Measurements from ENCODE around the gene MARVELD3. TPM values are rescaled to one million over a fixed set of nuclear protein-coding genes. Genes with fewer than 3 reads are reported as not detected.
A peak's percentile ranks its signal among the peaks of the same experiment; 100 is the strongest.

MARVELD3 gene
- polyA plus RNA-seq, 2 of the 4 experiments (the other 2 are of a cell fraction): 0.17 to 0.25 TPM

DNA sequence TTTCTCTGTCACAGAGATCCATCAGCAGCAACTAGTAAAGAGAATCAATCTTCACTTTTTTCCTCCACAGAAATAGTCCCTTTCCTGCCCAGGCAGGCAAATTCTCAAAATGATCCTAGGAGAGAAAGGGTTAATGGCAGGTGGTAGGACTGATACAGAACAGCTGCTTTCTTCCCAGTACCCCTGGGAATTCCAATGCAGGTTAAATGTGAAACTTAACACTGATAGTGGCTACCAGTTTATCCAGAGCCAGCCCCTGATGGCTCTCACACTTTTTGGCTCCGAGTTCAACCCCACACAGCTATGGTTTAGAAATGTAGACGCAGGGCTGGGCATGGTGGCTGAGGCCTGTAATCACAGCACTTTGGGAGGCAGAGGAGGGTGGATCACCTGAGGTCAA is 22.2 kb downstream of the MARVELD3 start:
- CTCF ChIA-PET: no interaction called here
- no peak for TF ChIP-seq GATA3 (IDR thresholded peaks at IDR 0.05; ENCODE audit: borderline replicate concordance)
- POLR2A ChIA-PET: no interaction called here

GRCh38 chr16:71648921-71649320 is 22.9 kb downstream of the MARVELD3 start:
- H3K27ac ChIP-seq: no peak overlapping the region
- DNase-seq (ENCODE audit: low read depth in 1 of 2, low spot score in 1 of 2) (peak; percentile 30 to 35), ATAC-seq (peak; percentile 79 to 84; a peak in 5 of 6 replicates), FAIRE-seq (no peak)
- WGBS (ENCODE audit: missing lambda C conversion rate): 75% methylated on average over 6 of the region's 6 CpGs
- no peak overlapping the region for H3K4me3 ChIP-seq
- TF ChIP-seq KDM1A (IDR thresholded peaks at IDR 0.05; ENCODE audit: low read depth): no peak
- no peak for TF ChIP-seq SMC3 (IDR thresholded peaks at IDR 0.05)
- no peak for TF ChIP-seq PHF8 (IDR thresholded peaks at IDR 0.05; ENCODE audit: borderline replicate concordance, low read depth)
- no peak for TF ChIP-seq REST (IDR thresholded peaks at IDR 0.05)
- peak in 1 of 2 experiments; percentile 38; a peak in 1 of 5 replicates for TF ChIP-seq RAD21 (conservative IDR thresholded peaks at IDR 0.05 in 1 of 2, IDR thresholded peaks at IDR 0.05 in 1 of 2)
- TF ChIP-seq ZNF302 (CRISPR knock-in tag; IDR thresholded peaks at IDR 0.05): no peak
- no peak for TF ChIP-seq NFE2L2 (conservative IDR thresholded peaks at IDR 0.05; ENCODE audit: low read length)
- no peak for TF ChIP-seq HOXA7 (CRISPR knock-in tag; IDR thresholded peaks at IDR 0.05)
- TF ChIP-seq, protein P1, sequence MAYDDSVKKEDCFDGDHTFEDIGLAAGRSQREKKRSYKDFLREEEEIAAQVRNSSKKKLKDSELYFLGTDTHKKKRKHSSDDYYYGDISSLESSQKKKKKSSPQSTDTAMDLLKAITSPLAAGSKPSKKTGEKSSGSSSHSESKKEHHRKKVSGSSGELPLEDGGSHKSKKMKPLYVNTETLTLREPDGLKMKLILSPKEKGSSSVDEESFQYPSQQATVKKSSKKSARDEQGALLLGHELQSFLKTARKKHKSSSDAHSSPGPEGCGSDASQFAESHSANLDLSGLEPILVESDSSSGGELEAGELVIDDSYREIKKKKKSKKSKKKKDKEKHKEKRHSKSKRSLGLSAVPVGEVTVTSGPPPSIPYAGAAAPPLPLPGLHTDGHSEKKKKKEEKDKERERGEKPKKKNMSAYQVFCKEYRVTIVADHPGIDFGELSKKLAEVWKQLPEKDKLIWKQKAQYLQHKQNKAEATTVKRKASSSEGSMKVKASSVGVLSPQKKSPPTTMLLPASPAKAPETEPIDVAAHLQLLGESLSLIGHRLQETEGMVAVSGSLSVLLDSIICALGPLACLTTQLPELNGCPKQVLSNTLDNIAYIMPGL (CRISPR knock-in tag; IDR thresholded peaks at IDR 0.05; ENCODE audit: borderline replicate concordance): no peak
- TF ChIP-seq CTCF (IDR thresholded peaks at IDR 0.05): peak; percentile 35
- no peak for TF ChIP-seq CHD2 (IDR thresholded peaks at IDR 0.05; ENCODE audit: low read length, partially characterized antibody)
- CTCF ChIA-PET: no interaction called here
- POLR2A ChIA-PET: no interaction called here
- H3K9me3 ChIP-seq: no peaks in the 10 kb centered on the region
- no peaks in the 10 kb centered on the region for H3K4me1 ChIP-seq
- no peak overlapping the region for H3K4me2 ChIP-seq

More for the DNA sequence above, 22.2 kb downstream of the MARVELD3 start:
- WGBS (ENCODE audit: missing lambda C conversion rate): 80% methylated on average over 2 of the region's 2 CpGs
- no peak overlapping the region for H3K4me2 ChIP-seq
- H3K4me1 ChIP-seq: no peaks in the 10 kb centered on the region
- no peak for DNase-seq (ENCODE audit: low read depth in 1 of 2, low spot score in 1 of 2)
- H3K4me3 ChIP-seq: no peak overlapping the region
- ATAC-seq: no peak
- H3K27ac ChIP-seq: no peak overlapping the region
- no peaks in the 10 kb centered on the region for H3K9me3 ChIP-seq
- FAIRE-seq: no peak

- POLR2A ChIA-PET: no interaction called here
- no peak for ATAC-seq
- Histone ChIP-seq H3K4me2 (no peak overlapping the region), H3K27ac (no peak overlapping the region), H3K4me3 (no peak overlapping the region), H3K9me3 (no peaks in the 10 kb centered on the region), H3K4me1 (no peaks in the 10 kb centered on the region)
- FAIRE-seq: no peak
- CTCF ChIA-PET: interaction anchor here (0.6 kb wide), 1 partner anchor 72 kb away, joined by 3 read pairs; no protein-coding TSS in a partner anchor
- DNase-seq (ENCODE audit: low read depth in 1 of 2, low spot score in 1 of 2): no peak
- WGBS (ENCODE audit: missing lambda C conversion rate): 91% methylated on average over 7 of the region's 7 CpGs
- TF ChIP-seq GATA3 (IDR thresholded peaks at IDR 0.05; ENCODE audit: borderline replicate concordance): no peak
Measured at GRCh38 chr16:71649704-71650103, 23.7 kb downstream of the MARVELD3 start.

All from A549 (cell line).